GM13976 (cell line): ENCODE data around the gene ADD1.

Experiments
- DNase-seq: peaks from one replicate; pipeline ENCODE4 v3.0.0; 2012; ENCODE audit warnings: low spot score
- in situ Hi-C: fragments of 300-500 bp; cut with MboI; formaldehyde crosslinking; loops from one replicate; pipeline ENCODE4 v1.12.0; 2022; ENCODE audit warnings: low sequenced_read_pairs, mixed read lengths, inconsistent platforms; ENCODE audit not compliant: unreplicated experiment
- TF ChIP-seq, protein P1 (sequence below): IDR thresholded peaks from 2 replicates; pipeline ENCODE4 v1.5.1; 2012; ENCODE audit warnings: borderline replicate concordance, mild to moderate bottlenecking; ENCODE audit not compliant: insufficient read depth; ENCODE audit errors: extremely low read depth, missing control alignments, control extremely low read depth

The ADD1 gene

DNA sequence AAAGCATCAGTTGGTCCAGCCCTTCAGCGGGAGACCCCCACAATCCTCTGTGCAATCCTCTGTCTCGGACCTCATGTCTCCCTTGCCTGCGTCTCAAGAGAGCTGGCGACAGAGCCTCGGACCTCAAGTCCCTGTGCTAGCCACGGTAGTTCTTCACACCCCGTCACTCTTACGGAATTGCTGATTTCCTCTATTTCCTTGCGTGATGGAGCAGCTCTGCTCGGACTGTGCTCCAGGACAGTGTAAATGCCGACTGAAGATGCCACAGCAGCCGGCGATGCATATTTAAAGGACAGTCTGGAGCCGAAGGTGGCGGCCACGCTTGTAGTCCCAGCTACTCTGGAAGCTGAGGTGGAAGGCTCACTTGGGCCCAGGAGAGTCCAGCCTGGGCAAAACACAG is 121.6 kb downstream of the ADD1 start:
- TF ChIP-seq, protein P1, sequence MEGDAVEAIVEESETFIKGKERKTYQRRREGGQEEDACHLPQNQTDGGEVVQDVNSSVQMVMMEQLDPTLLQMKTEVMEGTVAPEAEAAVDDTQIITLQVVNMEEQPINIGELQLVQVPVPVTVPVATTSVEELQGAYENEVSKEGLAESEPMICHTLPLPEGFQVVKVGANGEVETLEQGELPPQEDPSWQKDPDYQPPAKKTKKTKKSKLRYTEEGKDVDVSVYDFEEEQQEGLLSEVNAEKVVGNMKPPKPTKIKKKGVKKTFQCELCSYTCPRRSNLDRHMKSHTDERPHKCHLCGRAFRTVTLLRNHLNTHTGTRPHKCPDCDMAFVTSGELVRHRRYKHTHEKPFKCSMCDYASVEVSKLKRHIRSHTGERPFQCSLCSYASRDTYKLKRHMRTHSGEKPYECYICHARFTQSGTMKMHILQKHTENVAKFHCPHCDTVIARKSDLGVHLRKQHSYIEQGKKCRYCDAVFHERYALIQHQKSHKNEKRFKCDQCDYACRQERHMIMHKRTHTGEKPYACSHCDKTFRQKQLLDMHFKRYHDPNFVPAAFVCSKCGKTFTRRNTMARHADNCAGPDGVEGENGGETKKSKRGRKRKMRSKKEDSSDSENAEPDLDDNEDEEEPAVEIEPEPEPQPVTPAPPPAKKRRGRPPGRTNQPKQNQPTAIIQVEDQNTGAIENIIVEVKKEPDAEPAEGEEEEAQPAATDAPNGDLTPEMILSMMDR, result no peak
- no peak for DNase-seq

DNA sequence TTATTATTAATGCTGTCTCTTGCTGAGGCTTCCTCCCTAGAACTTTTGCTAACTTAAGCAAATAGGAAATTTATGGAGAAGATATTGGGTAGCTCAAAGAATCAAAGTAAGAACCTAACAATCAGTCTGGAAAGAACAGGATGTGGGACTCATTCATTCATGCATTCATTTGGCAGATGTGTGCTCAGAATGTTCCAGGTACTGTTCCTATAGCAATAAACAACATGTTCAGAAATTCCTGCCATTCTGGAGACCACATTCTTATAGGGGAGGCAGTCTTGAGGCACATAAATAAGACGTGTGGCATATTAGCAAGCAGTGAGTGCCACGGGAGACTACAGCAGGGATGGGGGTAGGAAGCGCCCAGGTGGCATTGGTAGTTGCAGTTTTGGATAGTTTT is 124.7 kb downstream of the ADD1 start:
- in situ Hi-C loops, result no loop called here
- no peak for DNase-seq

More for the DNA sequence above, 121.6 kb downstream of the ADD1 start:
- in situ Hi-C loops, result no loop called here

DNA sequence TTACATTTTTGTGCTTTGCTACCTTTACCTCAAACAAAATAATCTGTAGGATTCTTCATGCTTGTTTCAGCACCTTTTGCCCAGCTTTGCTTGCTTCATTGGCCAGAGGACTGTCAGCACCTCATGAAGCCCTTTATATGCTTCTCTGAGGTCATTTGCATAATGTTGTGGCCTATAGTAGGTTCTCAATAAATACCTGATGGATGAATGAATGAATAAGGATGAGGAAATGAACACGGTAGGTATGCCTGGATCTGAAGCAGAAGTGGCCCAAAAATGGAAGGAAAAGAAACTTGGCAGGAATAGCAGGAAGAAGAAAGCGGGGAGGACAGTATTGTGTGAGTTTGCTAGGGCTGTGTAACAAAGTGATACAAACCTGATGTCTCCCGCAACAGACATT is 127.6 kb downstream of the ADD1 start:
- in situ Hi-C loops, result loop anchor here (10.0 kb wide), 1 partner anchor 64 kb away; no protein-coding TSS in a partner anchor
- TF ChIP-seq, protein P1, result no peak
- no peak for DNase-seq

More for the DNA sequence above, 124.7 kb downstream of the ADD1 start:
- TF ChIP-seq, protein P1, result no peak

DNA sequence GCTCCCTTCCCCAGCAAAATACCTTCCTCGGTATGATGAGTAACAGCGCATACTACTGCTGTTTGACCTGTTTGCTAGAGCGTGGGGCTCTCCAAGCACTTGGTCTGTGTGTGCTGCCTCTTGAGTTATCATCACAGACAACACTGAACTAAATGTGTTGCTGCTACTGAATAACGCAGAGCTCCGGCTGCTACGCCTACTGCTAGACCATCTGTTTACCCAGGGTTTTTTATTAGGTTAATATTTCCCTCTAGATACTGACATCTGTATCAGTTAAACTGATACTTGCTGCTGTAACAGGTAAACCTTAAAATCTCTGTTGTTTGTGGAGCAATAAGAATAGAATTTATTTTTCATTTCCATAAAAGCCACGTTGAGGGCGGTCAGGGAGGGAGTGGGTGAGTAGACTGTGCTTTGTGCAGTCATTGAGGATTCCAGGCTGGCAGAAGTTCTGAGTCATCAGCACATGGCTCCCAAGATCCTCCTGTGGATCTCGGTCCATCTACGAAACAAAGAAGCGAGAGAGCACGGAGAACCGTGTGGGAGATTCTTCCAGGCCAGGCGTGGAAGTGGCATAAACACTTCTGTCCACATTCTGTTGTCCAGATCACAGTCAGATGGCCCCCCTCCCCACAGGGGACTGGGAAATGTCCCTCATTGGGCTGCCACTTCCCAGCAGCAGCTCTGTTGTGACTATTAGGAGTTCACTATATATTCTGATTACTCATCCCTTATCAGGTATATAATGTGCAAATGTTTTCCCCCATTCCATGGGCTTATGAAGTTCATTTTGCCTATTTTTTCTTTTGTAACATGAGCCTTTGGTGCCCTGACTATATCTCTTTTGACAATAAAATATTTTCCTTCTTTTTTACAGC is 133.8 kb downstream of the ADD1 start:
- TF ChIP-seq, protein P1, result no peak
- in situ Hi-C loops, result loop anchor here (10.0 kb wide), 1 partner anchor 57 kb away; no protein-coding TSS in a partner anchor
- DNase-seq, result no peak
